Astrocyte (in vitro differentiated cells and primary cell): ENCODE results near the gene SMYD2. TPM values are rescaled to one million over a fixed set of nuclear protein-coding genes. Genes with fewer than 3 reads are reported as not detected.

Source experiments
- DNase-seq: peaks from one replicate; pipeline ENCODE4 v3.0.0-alpha.2; 2010; ENCODE audit warnings: low read depth
- FAIRE-seq: peaks from 2 replicates; lab custom pipeline; 2011; peaks lifted over from hg19 to GRCh38; lab: Jason Lieb, UNC
- H2AFZ ChIP-seq: 2 replicates; pipeline ENCODE4 v1.6.0; 2012; ENCODE audit warnings: low read depth, low read length, inconsistent platforms
- H3K27ac ChIP-seq: 2 replicates; pipeline ENCODE4 v1.5.1; 2011; ENCODE audit warnings: low read depth, low read length, inconsistent platforms
- H3K27me3 ChIP-seq: 2 replicates; pipeline ENCODE4 v1.6.0; 2011; ENCODE audit warnings: low read length, inconsistent platforms; ENCODE audit not compliant: insufficient read depth
- H3K36me3 ChIP-seq: 2 replicates; pipeline ENCODE4 v1.5.1; 2011; ENCODE audit warnings: low read length, inconsistent platforms; ENCODE audit not compliant: insufficient read depth
- H3K4me1 ChIP-seq: 2 replicates; pipeline ENCODE4 v1.5.1; 2011; ENCODE audit warnings: low read length, inconsistent platforms; ENCODE audit not compliant: insufficient read depth
- H3K4me2 ChIP-seq: 2 replicates; pipeline ENCODE4 v1.6.0; 2012; ENCODE audit warnings: low read length, inconsistent platforms
- H3K4me3 ChIP-seq: 2 replicates; pipeline ENCODE4 v1.5.1; 2011; ENCODE audit warnings: low read depth, mild to moderate bottlenecking, low read length, inconsistent platforms; ENCODE audit not compliant: insufficient read depth
- H3K79me2 ChIP-seq: 2 replicates; pipeline ENCODE4 v1.6.0; 2012; ENCODE audit warnings: mild to moderate bottlenecking, low read length, inconsistent platforms; ENCODE audit not compliant: insufficient read depth
- H3K9ac ChIP-seq: 2 replicates; pipeline ENCODE4 v1.6.0; 2012; ENCODE audit warnings: mild to moderate bottlenecking, low read length, inconsistent platforms
- H3K9me3 ChIP-seq: 2 replicates; pipeline ENCODE4 v1.5.1; 2012; ENCODE audit warnings: low read depth, mild to moderate bottlenecking, low read length, inconsistent platforms; ENCODE audit not compliant: insufficient read depth
- H4K20me1 ChIP-seq: 2 replicates; pipeline ENCODE4 v1.6.0; 2012; ENCODE audit warnings: low read length, inconsistent platforms; ENCODE audit not compliant: insufficient read depth
- H3K27ac Mint-ChIP-seq: one replicate; pipeline ENCODE4 v1.8.0; 2021; ENCODE audit warnings: mild to moderate bottlenecking, mixed read lengths; ENCODE audit not compliant: unreplicated experiment
- H3K27me3 Mint-ChIP-seq: one replicate; pipeline ENCODE4 v1.8.0; 2021; ENCODE audit warnings: low read depth, mixed read lengths; ENCODE audit not compliant: unreplicated experiment
- H3K36me3 Mint-ChIP-seq: one replicate; pipeline ENCODE4 v1.8.0; 2021; ENCODE audit warnings: low read depth, mixed read lengths; ENCODE audit not compliant: unreplicated experiment
- H3K4me1 Mint-ChIP-seq: one replicate; pipeline ENCODE4 v1.8.0; 2021; ENCODE audit warnings: low read depth, mixed read lengths; ENCODE audit not compliant: unreplicated experiment
- H3K4me3 Mint-ChIP-seq: one replicate; pipeline ENCODE4 v1.8.0; 2021; ENCODE audit warnings: mild to moderate bottlenecking, moderate library complexity, mixed read lengths; ENCODE audit not compliant: unreplicated experiment
- H3K9me3 Mint-ChIP-seq: one replicate; pipeline ENCODE4 v1.8.0; 2021; ENCODE audit warnings: mild to moderate bottlenecking, mixed read lengths; ENCODE audit not compliant: unreplicated experiment
- EZH2 ChIP-seq: IDR thresholded peaks from 2 replicates; pipeline ENCODE4 v1.6.1; 2012; ENCODE audit warnings: mild to moderate bottlenecking, low read length, inconsistent platforms; ENCODE audit not compliant: insufficient read depth
- total RNA-seq: library from RNA; stranded (reverse); gene quantifications from 2 replicates; pipeline ENCODE4 v1.2.1, GENCODE V29; 2021
- TF ChIP-seq, protein P1 (sequence below): IDR thresholded peaks from 2 replicates; pipeline ENCODE4 v1.5.1; 2011; ENCODE audit warnings: low read depth, mild to moderate bottlenecking, inconsistent platforms, low read length, moderate library complexity; ENCODE audit not compliant: insufficient read depth

The SMYD2 gene
- total RNA-seq, 1 donor from 2014 or later = 38.6 TPM

DNA sequence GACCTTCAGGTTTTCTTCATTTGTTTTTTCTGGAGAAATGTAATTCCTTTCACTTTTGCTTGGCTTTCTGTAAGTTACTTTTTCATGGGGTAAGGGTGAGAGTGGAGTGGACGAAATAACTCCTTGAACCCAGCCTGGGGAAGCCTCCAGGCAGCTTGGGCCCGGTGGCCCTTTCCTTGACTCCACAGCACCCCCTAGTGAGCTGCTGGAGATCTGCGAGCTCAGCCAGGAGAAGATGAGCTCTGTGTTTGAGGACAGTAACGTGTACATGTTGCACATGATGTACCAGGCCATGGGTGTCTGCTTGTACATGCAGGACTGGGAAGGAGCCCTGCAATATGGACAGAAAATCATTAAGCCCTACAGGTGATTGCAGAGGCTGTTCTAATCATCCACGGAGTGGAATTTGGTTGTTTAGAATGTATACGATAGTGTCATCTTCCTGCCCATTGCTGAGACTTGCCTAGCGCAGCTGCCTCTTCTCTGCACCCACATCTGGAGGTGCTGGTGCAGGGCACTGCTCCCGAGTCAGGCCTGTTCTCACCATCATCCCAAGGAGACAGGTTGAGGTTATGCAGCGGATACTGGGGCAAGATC lies 51.0 kb downstream of the SMYD2 start:
- Histone ChIP-seq H3K36me3 (peaks cover 7% of the 10 kb centered on the region), H3K27ac (no peak overlapping the region), H3K9me3 (no peaks in the 10 kb centered on the region), H4K20me1 (peaks cover 3% of the 10 kb centered on the region), H3K79me2 (no peaks in the 10 kb centered on the region), H3K4me2 (no peak overlapping the region), H3K9ac (no peak overlapping the region), H3K4me1 (no peaks in the 10 kb centered on the region), H2AFZ (no peak overlapping the region), H3K4me3 (no peak overlapping the region), H3K27me3 (no peaks in the 10 kb centered on the region)
- TF ChIP-seq EZH2 = no peak
- TF ChIP-seq, protein P1, sequence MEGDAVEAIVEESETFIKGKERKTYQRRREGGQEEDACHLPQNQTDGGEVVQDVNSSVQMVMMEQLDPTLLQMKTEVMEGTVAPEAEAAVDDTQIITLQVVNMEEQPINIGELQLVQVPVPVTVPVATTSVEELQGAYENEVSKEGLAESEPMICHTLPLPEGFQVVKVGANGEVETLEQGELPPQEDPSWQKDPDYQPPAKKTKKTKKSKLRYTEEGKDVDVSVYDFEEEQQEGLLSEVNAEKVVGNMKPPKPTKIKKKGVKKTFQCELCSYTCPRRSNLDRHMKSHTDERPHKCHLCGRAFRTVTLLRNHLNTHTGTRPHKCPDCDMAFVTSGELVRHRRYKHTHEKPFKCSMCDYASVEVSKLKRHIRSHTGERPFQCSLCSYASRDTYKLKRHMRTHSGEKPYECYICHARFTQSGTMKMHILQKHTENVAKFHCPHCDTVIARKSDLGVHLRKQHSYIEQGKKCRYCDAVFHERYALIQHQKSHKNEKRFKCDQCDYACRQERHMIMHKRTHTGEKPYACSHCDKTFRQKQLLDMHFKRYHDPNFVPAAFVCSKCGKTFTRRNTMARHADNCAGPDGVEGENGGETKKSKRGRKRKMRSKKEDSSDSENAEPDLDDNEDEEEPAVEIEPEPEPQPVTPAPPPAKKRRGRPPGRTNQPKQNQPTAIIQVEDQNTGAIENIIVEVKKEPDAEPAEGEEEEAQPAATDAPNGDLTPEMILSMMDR = peak; percentile 73
- H3K9me3 Mint-ChIP-seq = peaks cover 1% of the 10 kb centered on the region
- H3K4me3 Mint-ChIP-seq = no peak overlapping the region
- FAIRE-seq (no peak), DNase-seq (no peak)
- peaks cover 5% of the 10 kb centered on the region for H3K36me3 Mint-ChIP-seq
- peaks cover 14% of the 10 kb centered on the region for H3K4me1 Mint-ChIP-seq
- no peaks in the 10 kb centered on the region for H3K27me3 Mint-ChIP-seq
- H3K27ac Mint-ChIP-seq = peak overlapping the region; percentile 84

DNA sequence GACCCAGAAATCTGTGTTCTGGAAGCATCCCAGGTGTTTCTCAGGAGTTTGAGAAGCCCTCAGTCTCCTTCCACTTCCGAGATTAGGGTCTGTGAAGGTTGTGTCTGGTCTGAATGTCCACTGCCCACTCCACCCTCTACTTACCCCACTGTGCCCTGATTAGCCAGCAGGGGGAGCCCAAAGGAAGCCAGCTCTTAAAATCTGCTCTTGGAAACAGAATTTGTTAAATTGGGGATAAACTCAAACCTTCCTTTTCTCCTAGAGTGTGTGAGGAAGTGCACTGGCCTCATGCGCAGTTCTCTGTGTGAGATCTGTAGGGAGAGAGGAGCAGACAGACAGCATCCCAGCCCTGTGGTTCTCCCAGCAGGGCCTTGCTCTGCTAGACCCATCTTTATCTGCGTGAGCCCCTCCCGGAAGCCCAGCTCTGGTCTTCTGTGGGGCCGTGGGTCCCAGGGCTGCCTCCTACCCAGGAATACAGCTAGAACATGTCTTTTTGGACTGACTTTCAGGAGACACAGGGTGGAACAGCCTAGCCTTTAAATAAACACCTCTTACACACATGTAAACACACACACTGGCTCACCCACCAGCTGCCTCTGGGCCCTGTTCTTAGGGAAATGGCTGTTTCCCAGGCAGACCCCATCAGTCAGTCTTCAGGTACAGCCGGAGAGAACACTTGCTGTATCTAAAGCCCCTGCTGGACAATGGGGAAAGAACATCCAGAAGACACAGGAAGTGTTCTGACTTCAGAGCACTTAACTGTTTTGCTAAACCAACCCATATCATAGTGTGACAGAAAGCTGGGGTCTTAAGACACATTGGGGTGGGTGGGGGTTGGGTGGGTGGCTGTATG lies 52.2 kb downstream of the SMYD2 start:
- TF ChIP-seq, protein P1 = peak; percentile 84
- no peak for TF ChIP-seq EZH2
- Mint-ChIP-seq H3K27me3 (no peaks in the 10 kb centered on the region), H3K27ac (peak overlapping the region; percentile 72), H3K9me3 (peaks cover 1% of the 10 kb centered on the region), H3K36me3 (peaks cover 10% of the 10 kb centered on the region), H3K4me1 (peaks cover 16% of the 10 kb centered on the region), H3K4me3 (no peak overlapping the region)
- H2AFZ ChIP-seq = no peak overlapping the region
- H3K4me2 ChIP-seq = no peak overlapping the region
- peaks cover 5% of the 10 kb centered on the region for H3K36me3 ChIP-seq
- no peak overlapping the region for H3K4me3 ChIP-seq
- FAIRE-seq (no peak), DNase-seq (peak; percentile 26)
- no peaks in the 10 kb centered on the region for H3K27me3 ChIP-seq
- no peaks in the 10 kb centered on the region for H3K79me2 ChIP-seq
- H3K4me1 ChIP-seq = no peaks in the 10 kb centered on the region
- H3K27ac ChIP-seq = no peak overlapping the region
- H4K20me1 ChIP-seq = peaks cover 3% of the 10 kb centered on the region
- no peaks in the 10 kb centered on the region for H3K9me3 ChIP-seq
- H3K9ac ChIP-seq = peak overlapping the region; percentile 29
